Aorta (tissue), 5 donors: ENCODE data around the gene EIF2AK2. TPM values are rescaled to one million over a fixed set of nuclear protein-coding genes. Genes with fewer than 3 reads are reported as not detected.

ENCODE experiments used
- ATAC-seq: fragments of 200-7000 bp; cut with Tn5 transposase; one replicate; pipeline ENCODE4 v1.9.1; 2022; ENCODE audit warnings: moderate library complexity; ENCODE audit not compliant: low FRiP score
- DNase-seq, 2 donors: peaks; one replicate each; pipeline ENCODE4 v3.0.0-alpha.2; 2020
- H3K27ac ChIP-seq, 2 donors: one replicate each; pipeline ENCODE4 v1.5.1; 2013; ENCODE audit warnings: low read length in 2 of 2, mild to moderate bottlenecking in 2 of 2, moderate library complexity in 2 of 2, control low read depth in 1 of 2, inconsistent platforms in 1 of 2, low read depth in 1 of 2
- H3K27me3 ChIP-seq, 2 donors: one replicate each; pipeline ENCODE4 v1.6.1; 2013; ENCODE audit warnings: control low read depth in 1 of 2, low read length in 1 of 2, mild to moderate bottlenecking in 1 of 2, moderate library complexity in 1 of 2; ENCODE audit not compliant: insufficient read depth in 2 of 2, control insufficient read depth in 1 of 2
- H3K36me3 ChIP-seq, 2 donors: one replicate each; pipeline ENCODE4 v1.6.1; 2013; ENCODE audit warnings: control low read depth in 1 of 2, low read length in 1 of 2, mild to moderate bottlenecking in 1 of 2; ENCODE audit not compliant: insufficient read depth in 2 of 2, control insufficient read depth in 1 of 2
- H3K4me1 ChIP-seq, 2 donors: one replicate each; pipeline ENCODE4 v1.6.1; 2013; ENCODE audit warnings: low read length in 2 of 2, control low read depth in 1 of 2, mild to moderate bottlenecking in 1 of 2, moderate library complexity in 1 of 2; ENCODE audit not compliant: insufficient read depth in 2 of 2, control insufficient read depth in 1 of 2
- H3K4me3 ChIP-seq, 2 donors: one replicate each; pipeline ENCODE4 v1.5.1; 2013; ENCODE audit warnings: low read length in 2 of 2, control low read depth in 1 of 2, mild to moderate bottlenecking in 1 of 2
- H3K9me3 ChIP-seq: one replicate; pipeline ENCODE4 v1.6.1; 2013; ENCODE audit warnings: mild to moderate bottlenecking, low read length; ENCODE audit not compliant: control insufficient read depth
- WGBS, 2 donors: extraction: QIAGEN DNeasy Blood & Tissue Kit; methylation state at CpG; one replicate each; pipeline ENCODE4 v1.1.7; 2013; 5-methylcytosine and 5-hydroxymethylcytosine counted together
- intact Hi-C, 2 donors: fragments of 100-400 bp; cut with DNase I; formaldehyde crosslinking; loops; one replicate each; pipeline versions ENCODE4 v1.14.2 to v1.15.0; 2022
- polyA plus RNA-seq, 2 donors: library from polyadenylated mRNA; stranded (reverse); fragments of 200-250 nt; gene quantifications; one replicate each; pipeline ENCODE4 v1.2.3, GENCODE V29; 2013
- total RNA-seq, 2 donors: library from RNA; stranded (reverse); fragmentation: NEBNext Ultra II Directional; extraction: Animal tissue kit (Norgen Biotek cat#: 25700); gene quantifications; one replicate each; pipeline ENCODE4 v1.2.1, GENCODE V29; 2021
- donor health status: healthy with polysubstance abuse.
- donor health status: Bipolar disorder and iron deficiency.
- donor health status: DM: no; HTN: no; CAD: no.
- donor health status: DM: no; HTN: no; CAD: no.
- donor health status: DM: yes; HTN: yes; CAD: no.

The EIF2AK2 gene
- total and polyA plus RNA-seq, 4 donors = 8.4 to 49.5 (median 28.4) TPM

- no peak for ATAC-seq
- H3K4me3 ChIP-seq = no peak overlapping the region
- no peaks in the 10 kb centered on the region for H3K9me3 ChIP-seq
- H3K27ac ChIP-seq = no peak overlapping the region
- no peaks in the 10 kb centered on the region for H3K27me3 ChIP-seq
- DNase-seq = no peak
- H3K36me3 ChIP-seq = no peaks in the 10 kb centered on the region
- intact Hi-C loops = no loop called here
- 67 to 72% methylated on average over 17 of the region's 17 CpGs for WGBS, 2 donors
- H3K4me1 ChIP-seq = no peaks in the 10 kb centered on the region
These were observed 25.2 kb upstream of the EIF2AK2 start for GRCh38 chr2:37181726-37182684.

- Histone ChIP-seq H3K9me3 (no peaks in the 10 kb centered on the region), H3K27me3 (no peaks in the 10 kb centered on the region), H3K36me3 (no peaks in the 10 kb centered on the region), H3K27ac (no peak overlapping the region), H3K4me3 (no peak overlapping the region), H3K4me1 (no peaks in the 10 kb centered on the region)
- 86 to 95% methylated on average over 5 of the region's 5 CpGs for WGBS, 2 donors
- intact Hi-C loops = no loop called here
- no peak for DNase-seq
- no peak for ATAC-seq
These were observed 23.9 kb upstream of the EIF2AK2 start for GRCh38 chr2:37180640-37181039.

GRCh38 chr2:37180006-37180639 is 23.3 kb upstream of the EIF2AK2 start:
- H3K27me3 ChIP-seq = no peaks in the 10 kb centered on the region
- H3K9me3 ChIP-seq = no peaks in the 10 kb centered on the region
- no peak overlapping the region for H3K27ac ChIP-seq
- no peak for DNase-seq
- WGBS, 2 donors = 53% methylated on average over 4 of the region's 4 CpGs
- intact Hi-C loops = no loop called here
- H3K4me3 ChIP-seq = no peak overlapping the region
- H3K4me1 ChIP-seq = no peaks in the 10 kb centered on the region
- H3K36me3 ChIP-seq = no peaks in the 10 kb centered on the region
- no peak for ATAC-seq

- no peaks in the 10 kb centered on the region for H3K27me3 ChIP-seq
- H3K4me3 ChIP-seq = no peak overlapping the region
- intact Hi-C loops = loop anchor here in 1 of 2 donors (10.0 kb wide), 1 partner anchor 711 kb away; no protein-coding TSS in a partner anchor
- H3K9me3 ChIP-seq = no peaks in the 10 kb centered on the region
- no peaks in the 10 kb centered on the region for H3K36me3 ChIP-seq
- DNase-seq (no peak), ATAC-seq (no peak)
- WGBS, 2 donors = 78 to 82% methylated on average over 1 of the region's 1 CpG
- no peaks in the 10 kb centered on the region for H3K4me1 ChIP-seq
- H3K27ac ChIP-seq = no peak overlapping the region
These were observed 17.0 kb upstream of the EIF2AK2 start for GRCh38 chr2:37173741-37174140.

- H3K4me1 ChIP-seq = no peaks in the 10 kb centered on the region
- no peaks in the 10 kb centered on the region for H3K9me3 ChIP-seq
- no peak overlapping the region for H3K4me3 ChIP-seq
- ATAC-seq (no peak), DNase-seq (no peak)
- H3K27ac ChIP-seq = no peak overlapping the region
- intact Hi-C loops = loop anchor here in 1 of 2 donors (10.0 kb wide), 1 partner anchor 713 kb away; no protein-coding TSS in a partner anchor
- no peaks in the 10 kb centered on the region for H3K36me3 ChIP-seq
- no peaks in the 10 kb centered on the region for H3K27me3 ChIP-seq
These were observed 14.8 kb upstream of the EIF2AK2 start for GRCh38 chr2:37171624-37171950.

GRCh38 chr2:37168217-37168981 is 11.6 kb upstream of the EIF2AK2 start:
- WGBS, 2 donors = 57 to 59% methylated on average over 17 of the region's 17 CpGs
- H3K27me3 ChIP-seq = no peaks in the 10 kb centered on the region
- H3K36me3 ChIP-seq = no peaks in the 10 kb centered on the region
- intact Hi-C loops = loop anchor here in 1 of 2 donors (5.0 kb wide), 1 partner anchor 724 kb away; no protein-coding TSS in a partner anchor
- no peak overlapping the region for H3K27ac ChIP-seq
- H3K4me1 ChIP-seq = no peaks in the 10 kb centered on the region
- H3K9me3 ChIP-seq = no peaks in the 10 kb centered on the region
- ATAC-seq (no peak), DNase-seq (no peak)
- no peak overlapping the region for H3K4me3 ChIP-seq

GRCh38 chr2:37167636-37168180 is 10.9 kb upstream of the EIF2AK2 start:
- 95 to 96% methylated on average over 3 of the region's 3 CpGs for WGBS, 2 donors
- intact Hi-C loops = loop anchor here in 1 of 2 donors (5.0 kb wide), 1 partner anchor 725 kb away; no protein-coding TSS in a partner anchor

GRCh38 chr2:37164757-37165156 is 8.0 kb upstream of the EIF2AK2 start:
- 88% methylated on average over 1 of the region's 1 CpG for WGBS, 2 donors
- Histone ChIP-seq H3K27me3 (no peaks in the 10 kb centered on the region), H3K9me3 (no peaks in the 10 kb centered on the region), H3K4me3 (no peak overlapping the region), H3K36me3 (no peaks in the 10 kb centered on the region), H3K4me1 (no peaks in the 10 kb centered on the region), H3K27ac (no peak overlapping the region)
- ATAC-seq (no peak), DNase-seq (no peak)
- intact Hi-C loops = loop anchor here in 1 of 2 donors (5.0 kb wide), 1 partner anchor 728 kb away; no protein-coding TSS in a partner anchor

More at GRCh38 chr2:37167636-37168180, 10.9 kb upstream of the EIF2AK2 start:
- ATAC-seq (no peak), DNase-seq (no peak)
- no peaks in the 10 kb centered on the region for H3K27me3 ChIP-seq
- H3K27ac ChIP-seq = no peak overlapping the region
- no peak overlapping the region for H3K4me3 ChIP-seq
- H3K36me3 ChIP-seq = no peaks in the 10 kb centered on the region
- H3K9me3 ChIP-seq = no peaks in the 10 kb centered on the region
- no peaks in the 10 kb centered on the region for H3K4me1 ChIP-seq
